ENCODE measurements around the gene HRK. TPM values are rescaled to one million over a fixed set of nuclear protein-coding genes. Genes with fewer than 3 reads are reported as not detected.
"Not testable (repeated sequence)": the region's sequence is repeated elsewhere in the genome, so short reads cannot be mapped to it uniquely, and the experiment has no call there.

HRK gene
- total RNA-seq, 1 donor from 2014 or later, result 4.4 TPM

DNA sequence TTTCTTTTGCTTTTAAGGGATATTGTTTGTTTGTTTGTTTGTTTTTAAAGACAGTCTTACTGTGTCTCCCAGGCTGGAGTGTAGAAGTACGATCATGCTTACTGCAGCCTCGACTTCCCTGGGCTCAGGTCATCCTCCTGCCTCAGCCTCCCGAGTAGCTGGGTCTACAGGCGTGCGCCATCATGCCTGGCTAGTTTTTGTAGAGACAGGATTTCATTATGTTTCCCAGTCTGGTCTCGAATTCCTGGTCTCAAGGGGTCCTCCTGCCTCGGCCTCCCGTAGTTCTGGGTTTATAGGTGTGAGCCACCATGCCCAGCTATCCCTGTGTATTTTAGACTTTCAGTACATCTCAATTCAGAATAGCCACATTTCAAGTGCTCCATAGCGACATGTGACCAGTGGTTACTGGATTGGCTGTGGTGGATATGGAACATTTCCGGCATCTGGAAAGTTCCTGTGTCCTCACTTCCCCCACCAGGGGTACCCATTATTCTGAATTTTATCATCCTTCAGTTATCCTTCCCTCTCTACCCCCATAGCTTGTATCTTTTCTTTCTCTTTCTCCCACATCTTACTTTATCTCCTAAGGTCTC, 61.1 kb downstream of the HRK start:
- H3K4me3 Mint-ChIP-seq, result peak overlapping the region; percentile 5
- peaks cover 3% of the 10 kb centered on the region for H3K9me3 Mint-ChIP-seq
- DNase-seq (ENCODE audit: low spot score in 2 of 2, unreplicated experiment in 2 of 2), result no peak

DNA sequence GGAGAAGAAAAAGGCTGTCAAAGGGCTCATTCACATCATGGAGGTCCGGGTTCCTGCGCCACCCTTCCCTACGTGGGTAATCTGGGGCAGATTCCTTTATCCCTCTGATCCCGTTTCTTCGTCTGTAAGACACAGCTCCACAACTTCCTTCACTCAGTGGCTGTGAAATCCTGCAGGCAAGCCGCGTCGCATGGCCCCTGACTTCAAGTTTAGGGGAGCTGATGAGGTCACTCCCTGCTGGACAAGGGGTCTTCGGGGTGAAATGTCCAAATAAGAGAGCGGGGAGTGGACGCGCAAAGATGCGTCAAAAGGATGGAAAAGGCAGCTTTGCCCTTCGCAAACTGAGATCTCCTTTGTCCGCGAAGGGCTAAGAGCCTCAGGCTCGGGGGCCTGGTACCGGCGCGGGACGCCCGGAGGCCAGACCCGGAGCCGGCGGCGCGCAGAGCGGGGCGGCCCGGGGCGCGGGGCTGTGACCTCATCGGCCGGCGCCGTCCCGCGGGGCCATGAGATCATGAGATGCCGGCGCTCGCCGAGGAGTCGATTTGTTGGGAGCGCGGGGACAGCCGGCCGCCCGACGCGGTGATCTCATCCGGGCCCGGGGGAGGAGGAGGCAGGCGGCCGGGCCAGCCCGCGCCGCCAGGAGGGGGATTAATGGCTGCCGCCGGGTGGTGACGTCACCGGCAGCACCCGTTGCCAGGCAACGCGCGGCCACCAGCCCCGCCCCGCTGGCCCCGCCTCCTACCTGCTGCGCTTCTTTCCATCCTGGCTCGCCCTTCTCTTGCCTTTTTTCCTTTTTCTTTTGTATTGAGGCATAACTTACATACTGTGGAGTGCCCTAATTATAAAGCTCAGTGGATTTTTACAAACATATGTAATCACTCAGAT, 62.1 kb downstream of the HRK start:
- Mint-ChIP-seq H3K36me3 (peaks cover 3% of the 10 kb centered on the region), H3K4me3 (peak overlapping the region; percentile 95), H3K27me3 (ENCODE audit: low read depth) (no peaks in the 10 kb centered on the region), H3K27ac (peak overlapping the region; percentile 100), H3K4me1 (peaks cover 15% of the 10 kb centered on the region), H3K9me3 (no peaks in the 10 kb centered on the region)
- TF ChIP-seq, protein P1, sequence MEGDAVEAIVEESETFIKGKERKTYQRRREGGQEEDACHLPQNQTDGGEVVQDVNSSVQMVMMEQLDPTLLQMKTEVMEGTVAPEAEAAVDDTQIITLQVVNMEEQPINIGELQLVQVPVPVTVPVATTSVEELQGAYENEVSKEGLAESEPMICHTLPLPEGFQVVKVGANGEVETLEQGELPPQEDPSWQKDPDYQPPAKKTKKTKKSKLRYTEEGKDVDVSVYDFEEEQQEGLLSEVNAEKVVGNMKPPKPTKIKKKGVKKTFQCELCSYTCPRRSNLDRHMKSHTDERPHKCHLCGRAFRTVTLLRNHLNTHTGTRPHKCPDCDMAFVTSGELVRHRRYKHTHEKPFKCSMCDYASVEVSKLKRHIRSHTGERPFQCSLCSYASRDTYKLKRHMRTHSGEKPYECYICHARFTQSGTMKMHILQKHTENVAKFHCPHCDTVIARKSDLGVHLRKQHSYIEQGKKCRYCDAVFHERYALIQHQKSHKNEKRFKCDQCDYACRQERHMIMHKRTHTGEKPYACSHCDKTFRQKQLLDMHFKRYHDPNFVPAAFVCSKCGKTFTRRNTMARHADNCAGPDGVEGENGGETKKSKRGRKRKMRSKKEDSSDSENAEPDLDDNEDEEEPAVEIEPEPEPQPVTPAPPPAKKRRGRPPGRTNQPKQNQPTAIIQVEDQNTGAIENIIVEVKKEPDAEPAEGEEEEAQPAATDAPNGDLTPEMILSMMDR (IDR thresholded peaks at IDR 0.05; ENCODE audit: unreplicated experiment), result no peak
- DNase-seq (ENCODE audit: low spot score in 2 of 2, unreplicated experiment in 2 of 2), result peak; percentile 94 to 96

More for the DNA sequence above, 61.1 kb downstream of the HRK start:
- Mint-ChIP-seq H3K27ac (peak overlapping the region; percentile 32), H3K36me3 (peaks cover 9% of the 10 kb centered on the region), H3K4me1 (peaks cover 15% of the 10 kb centered on the region), H3K27me3 (ENCODE audit: low read depth) (no peaks in the 10 kb centered on the region)
- TF ChIP-seq, protein P1 (IDR thresholded peaks at IDR 0.05; ENCODE audit: unreplicated experiment), result no peak

DNA sequence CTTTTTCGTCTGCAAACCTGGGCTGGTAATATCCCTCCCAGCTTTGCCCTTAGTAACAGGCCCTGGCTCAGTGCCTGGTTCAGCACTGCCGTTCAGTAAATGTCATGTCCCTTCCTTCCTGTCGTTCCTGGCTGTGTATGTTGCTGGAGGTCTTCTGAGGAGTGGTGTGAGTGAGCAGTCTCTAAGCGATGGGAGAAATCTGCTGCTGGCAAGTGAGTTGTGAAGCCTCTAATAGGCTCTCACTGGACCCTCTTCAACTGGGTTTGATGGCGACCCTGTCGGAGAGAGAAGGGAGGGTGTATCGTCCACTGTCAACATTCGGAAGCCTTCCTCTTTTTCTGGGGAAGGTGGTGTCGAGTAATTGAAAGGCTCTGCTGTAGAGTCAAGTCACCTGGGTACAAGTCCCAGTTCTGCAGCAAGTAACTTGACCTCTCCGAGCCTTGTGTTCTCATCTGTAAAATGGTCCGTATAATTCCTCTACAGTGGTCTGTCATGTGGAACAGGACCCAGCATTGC, 62.8 kb downstream of the HRK start:
- no peaks in the 10 kb centered on the region for H3K36me3 Mint-ChIP-seq
- H3K4me1 Mint-ChIP-seq, result peaks cover 15% of the 10 kb centered on the region
- H3K9me3 Mint-ChIP-seq, result no peaks in the 10 kb centered on the region
- H3K4me3 Mint-ChIP-seq, result peak overlapping the region; percentile 95
- H3K27ac Mint-ChIP-seq, result peak overlapping the region; percentile 100
- TF ChIP-seq, protein P1 (IDR thresholded peaks at IDR 0.05; ENCODE audit: unreplicated experiment), result no peak
- H3K27me3 Mint-ChIP-seq (ENCODE audit: low read depth), result no peaks in the 10 kb centered on the region
- no peak for DNase-seq (ENCODE audit: low spot score in 2 of 2, unreplicated experiment in 2 of 2)

DNA sequence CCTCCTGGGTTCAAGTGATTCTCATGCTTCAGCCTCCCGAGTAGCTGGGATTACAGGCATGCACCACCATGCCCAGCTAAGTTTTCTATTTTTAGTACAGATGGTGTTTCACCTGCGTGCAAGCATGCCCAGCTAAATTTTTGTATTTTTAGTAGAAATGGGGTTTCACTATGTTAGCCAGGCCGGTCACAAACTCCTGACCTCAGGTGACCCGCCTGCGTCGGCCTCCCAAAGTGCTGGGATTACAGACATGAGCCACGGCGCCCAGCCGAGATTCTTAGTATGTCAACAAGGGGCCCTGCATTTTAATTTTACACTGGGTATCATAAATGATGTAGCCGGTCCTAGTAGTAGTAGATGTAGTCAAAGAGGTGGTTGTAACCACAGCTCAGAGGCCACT, 66.5 kb downstream of the HRK start:
- not testable (repeated sequence) for H3K27me3 Mint-ChIP-seq (ENCODE audit: low read depth); DNase-seq (ENCODE audit: low spot score in 2 of 2, unreplicated experiment in 2 of 2); H3K9me3 Mint-ChIP-seq; H3K4me3 Mint-ChIP-seq; H3K27ac Mint-ChIP-seq; H3K36me3 Mint-ChIP-seq
- H3K4me1 Mint-ChIP-seq, result peaks cover 15% of the 10 kb centered on the region

DNA sequence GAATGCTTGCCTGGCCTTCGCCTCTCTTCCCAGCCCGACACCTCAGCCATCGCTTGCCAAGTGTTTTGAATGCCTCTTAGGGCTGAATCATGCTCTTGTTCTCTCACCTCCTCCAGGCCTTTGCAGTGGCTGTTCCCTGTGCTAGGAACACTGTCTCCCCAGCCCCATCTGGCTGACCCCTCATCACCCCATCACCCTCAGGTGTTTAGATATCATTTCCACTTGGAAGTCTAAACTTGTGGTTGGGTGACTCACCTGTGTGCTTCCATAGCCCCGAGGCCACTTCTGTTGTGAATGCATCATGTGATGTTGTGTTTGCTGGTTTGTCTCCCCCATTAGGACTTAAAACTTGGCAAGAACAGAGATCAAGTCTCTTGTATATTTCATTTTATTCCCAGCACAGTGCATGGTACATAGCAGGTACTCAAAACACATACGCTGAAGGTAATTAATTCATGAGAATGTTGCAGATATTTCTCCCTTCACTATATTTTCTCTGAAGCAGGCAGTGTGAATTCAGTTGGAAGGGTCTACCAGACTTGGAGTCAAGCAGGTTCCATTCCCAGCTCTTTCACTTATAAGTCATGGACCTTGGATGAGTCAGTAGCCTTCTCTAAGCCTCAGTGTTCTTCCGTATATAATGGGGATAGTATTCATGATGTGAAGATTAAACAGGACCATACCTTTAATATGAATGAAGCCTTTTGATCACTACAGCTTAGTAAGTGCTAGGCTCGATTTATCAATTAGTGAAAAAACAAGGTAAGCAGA, 67.8 kb downstream of the HRK start:
- H3K9me3 Mint-ChIP-seq, result no peaks in the 10 kb centered on the region
- no peak overlapping the region for H3K27ac Mint-ChIP-seq
- H3K4me3 Mint-ChIP-seq, result no peak overlapping the region
- no peaks in the 10 kb centered on the region for H3K27me3 Mint-ChIP-seq (ENCODE audit: low read depth)
- TF ChIP-seq, protein P1 (IDR thresholded peaks at IDR 0.05; ENCODE audit: unreplicated experiment), result no peak
- no peak for DNase-seq (ENCODE audit: low spot score in 2 of 2, unreplicated experiment in 2 of 2)
- no peaks in the 10 kb centered on the region for H3K36me3 Mint-ChIP-seq
- peaks cover 8% of the 10 kb centered on the region for H3K4me1 Mint-ChIP-seq
